Measurements from ENCODE around the gene XKR8.

XKR8 gene

GRCh38 chr1:27956761-27957160 lies 3.0 kb upstream of the XKR8 start:
- no peak for DNase-seq

GRCh38 chr1:27957655-27958054 lies 2.1 kb upstream of the XKR8 start:
- no peak for DNase-seq

- no peak for DNase-seq
Measured at GRCh38 chr1:27958513-27958912, 1.3 kb upstream of the XKR8 start.

- DNase-seq: no peak
Measured at GRCh38 chr1:27960762-27961645, 1.2 kb downstream of the XKR8 start.

GRCh38 chr1:27961646-27962221 lies 2.0 kb downstream of the XKR8 start:
- DNase-seq: no peak

- DNase-seq: no peak
Measured at GRCh38 chr1:27963393-27963792, 3.6 kb downstream of the XKR8 start.

- no peak for DNase-seq
Measured at GRCh38 chr1:27966402-27967105, 6.8 kb downstream of the XKR8 start.

GRCh38 chr1:27967106-27967883 lies 7.5 kb downstream of the XKR8 start:
- no peak for DNase-seq

GRCh38 chr1:27967884-27968466 lies 8.2 kb downstream of the XKR8 start:
- DNase-seq: no peak

- DNase-seq: no peak
Measured at GRCh38 chr1:27968692-27969091, 8.9 kb downstream of the XKR8 start.

- no peak for DNase-seq
Measured at GRCh38 chr1:27970401-27970800, 10.6 kb downstream of the XKR8 start.

GRCh38 chr1:27971674-27972073 lies 11.9 kb downstream of the XKR8 start:
- no peak for DNase-seq

- DNase-seq: no peak
Measured at GRCh38 chr1:27972141-27972540, 12.4 kb downstream of the XKR8 start.

GRCh38 chr1:27973771-27974416 lies 14.1 kb downstream of the XKR8 start:
- DNase-seq: no peak

- no peak for DNase-seq
Measured at GRCh38 chr1:27974417-27974781, 14.6 kb downstream of the XKR8 start.

GRCh38 chr1:27979151-27979858 lies 19.5 kb downstream of the XKR8 start:
- no peak for DNase-seq

GRCh38 chr1:27979859-27980201 lies 20.1 kb downstream of the XKR8 start:
- no peak for DNase-seq

GRCh38 chr1:27980216-27980845 lies 20.6 kb downstream of the XKR8 start:
- DNase-seq: no peak

GRCh38 chr1:27981145-27981544 lies 21.4 kb downstream of the XKR8 start:
- no peak for DNase-seq

- no peak for DNase-seq
Measured at GRCh38 chr1:27990920-27991537, 31.3 kb downstream of the XKR8 start.

- DNase-seq: no peak
Measured at GRCh38 chr1:27992276-27992675, 32.5 kb downstream of the XKR8 start.
